EL (cell line): ENCODE results near the gene NKPD1.

Experiments
- DNase-seq: peaks from one replicate; pipeline ENCODE4 v3.0.0-alpha.2; 2016

The NKPD1 gene

GRCh38 chr19:45117167-45117594, 43.6 kb downstream of the NKPD1 start:
- no peak for DNase-seq

- DNase-seq, result no peak
These were observed 44.8 kb downstream of the NKPD1 start for GRCh38 chr19:45115809-45116615.

- DNase-seq, result no peak
These were observed 46.7 kb downstream of the NKPD1 start for GRCh38 chr19:45114116-45114515.

- no peak for DNase-seq
These were observed 47.2 kb downstream of the NKPD1 start for GRCh38 chr19:45113628-45114027.

- no peak for DNase-seq
These were observed 48.5 kb downstream of the NKPD1 start for GRCh38 chr19:45112111-45112827.
